HepG2 (cell line): ENCODE results near the gene NXN. TPM values are rescaled to one million over a fixed set of nuclear protein-coding genes. Genes with fewer than 3 reads are reported as not detected.
A peak's percentile ranks its signal among the peaks of the same experiment; 100 is the strongest.

Experiments
- BCLAF1 ChIP-seq: fragments of 450-650 bp; IDR thresholded peaks from 2 replicates; pipeline ENCODE4 v1.6.1; 2017; ENCODE audit warnings: mild to moderate bottlenecking
- CCAR2 ChIP-seq: fragments of 200-400 bp; formaldehyde crosslinking; optimal IDR thresholded peaks from 2 replicates; pipeline ENCODE3; 2018; ENCODE audit warnings: low read depth, mild to moderate bottlenecking, low read length, moderate library complexity
- GABPA ChIP-seq, 2 experiments: IDR thresholded peaks; 2 replicates each; pipeline ENCODE4 v1.6.1; 2011 to 2016; ENCODE audit warnings: low read depth in 2 of 2, low read length in 1 of 2, missing biosample characterization in 1 of 2, missing genetic modification characterization in 1 of 2
- GATAD1 ChIP-seq: IDR thresholded peaks from 2 replicates; pipeline ENCODE4 v1.6.1; 2016; ENCODE audit warnings: missing genetic modification reagents, missing compliant biosample characterization
- HNF4G ChIP-seq, 2 experiments: sonication (generic) in 1 of 2; formaldehyde crosslinking in 1 of 2; IDR thresholded peaks; 2 replicates each; pipeline versions ENCODE4 v1.4.0 to v1.6.1; 2011 to 2020; ENCODE audit warnings: borderline replicate concordance in 2 of 2, low read depth in 2 of 2, mild to moderate bottlenecking in 2 of 2, low read length in 1 of 2, missing genetic modification reagents in 1 of 2, moderate library complexity in 1 of 2
- HOXD1 ChIP-seq: sonication (generic); formaldehyde crosslinking; IDR thresholded peaks from 2 replicates; pipeline ENCODE4 v1.5.0; 2020; ENCODE audit warnings: missing genetic modification reagents
- KLF11 ChIP-seq: IDR thresholded peaks from 2 replicates; pipeline ENCODE4 v1.6.1; 2016; ENCODE audit warnings: missing compliant biosample characterization
- MED8 ChIP-seq: sonication (generic); formaldehyde crosslinking; IDR thresholded peaks from 2 replicates; pipeline ENCODE4 v1.8.1; 2023; ENCODE audit warnings: mild to moderate bottlenecking, missing genetic modification reagents; ENCODE audit not compliant: insufficient replicate concordance
- NFKBIZ ChIP-seq: IDR thresholded peaks from 2 replicates; pipeline ENCODE4 v1.6.1; 2018; ENCODE audit warnings: missing genetic modification reagents, missing compliant biosample characterization
- PAF1 ChIP-seq: IDR thresholded peaks from 2 replicates; pipeline ENCODE4 v1.6.1; 2016; ENCODE audit warnings: missing genetic modification reagents, missing compliant biosample characterization
- RARA ChIP-seq: IDR thresholded peaks from 2 replicates; pipeline ENCODE4 v1.6.1; 2016; ENCODE audit warnings: missing genetic modification reagents, missing compliant biosample characterization
- RNF2 ChIP-seq: fragments of 450-650 bp; conservative IDR thresholded peaks from 2 replicates; pipeline ENCODE4 v1.6.1; 2016; ENCODE audit warnings: low read depth
- SMAD1 ChIP-seq: sonication (generic); formaldehyde crosslinking; IDR thresholded peaks from 2 replicates; pipeline ENCODE4 v1.4.0; 2020; ENCODE audit warnings: missing genetic modification reagents, low read depth, mild to moderate bottlenecking, borderline replicate concordance
- SMC3 ChIP-seq: IDR thresholded peaks from 2 replicates; pipeline ENCODE4 v1.6.1; 2011; ENCODE audit warnings: low read length, improper control_type of control experiment
- ZFP37 ChIP-seq: sonication (generic); formaldehyde crosslinking; IDR thresholded peaks from 2 replicates; pipeline ENCODE4 v1.4.0; 2020; ENCODE audit warnings: missing genetic modification reagents, borderline replicate concordance
- ZNF292 ChIP-seq: sonication (generic); formaldehyde crosslinking; IDR thresholded peaks from 2 replicates; pipeline ENCODE4 v1.8.1; 2022; ENCODE audit warnings: mild to moderate bottlenecking, low read depth, missing genetic modification reagents, borderline replicate concordance
- ZNF354B ChIP-seq: sonication (generic); formaldehyde crosslinking; IDR thresholded peaks from 2 replicates; pipeline ENCODE4 v1.8.0; 2022; ENCODE audit warnings: mild to moderate bottlenecking, missing genetic modification reagents
- ZNF446 ChIP-seq: sonication (generic); formaldehyde crosslinking; IDR thresholded peaks from 2 replicates; pipeline ENCODE4 v1.5.0; 2020; ENCODE audit warnings: mild to moderate bottlenecking, missing genetic modification reagents
- ZNF724P ChIP-seq: sonication (generic); formaldehyde crosslinking; IDR thresholded peaks from 2 replicates; pipeline ENCODE4 v1.8.0; 2022; ENCODE audit warnings: missing genetic modification reagents, borderline replicate concordance
- ZNF782 ChIP-seq: sonication (generic); formaldehyde crosslinking; IDR thresholded peaks from 2 replicates; pipeline ENCODE4 v1.4.0; 2020; ENCODE audit warnings: missing genetic modification reagents, mild to moderate bottlenecking, borderline replicate concordance
- polyA plus RNA-seq, 8 experiments: library from polyadenylated mRNA; depleted of rRNA in 3 of 8; stranded (reverse) in 7 of 8; unstranded in 1 of 8; fragments of >200 nt; fragmentation: Illumina TruSeq in 4 of 8; extraction: Trizol in 4 of 8; gene quantifications; 2 replicates each; pipeline versions ENCODE4 v1.2.1 to v1.2.3, GENCODE V29; 2011 to 2016; ENCODE audit warnings: low read depth in 4 of 8, missing spikeins in 1 of 8, mixed read lengths in 1 of 8; ENCODE audit not compliant: insufficient read depth in 1 of 8
- total RNA-seq, 5 experiments: library from RNA; depleted of rRNA; stranded (reverse); fragments of >200 nt; fragmentation: Illumina TruSeq; extraction: Trizol; gene quantifications; 2 replicates each; pipeline ENCODE4 v1.2.3, GENCODE V29; 2016; ENCODE audit warnings: low read depth in 1 of 5
- TF ChIP-seq, protein P1 (sequence below): sonication (generic); formaldehyde crosslinking; IDR thresholded peaks from 2 replicates; pipeline ENCODE4 v1.4.0; 2020; ENCODE audit warnings: missing genetic modification reagents
- TF ChIP-seq, protein P2 (sequence below): sonication (generic); formaldehyde crosslinking; IDR thresholded peaks from 2 replicates; pipeline ENCODE4 v1.5.1; 2020; ENCODE audit warnings: mild to moderate bottlenecking, missing genetic modification reagents

Gene NXN
- total and polyA plus RNA-seq, 2 of the 13 experiments (the other 11 are each of a cell fraction or from before 2014, with no cell fraction given), result 22.2 to 24.3 TPM

- no peak for TF ChIP-seq CCAR2
- TF ChIP-seq, protein P1, sequence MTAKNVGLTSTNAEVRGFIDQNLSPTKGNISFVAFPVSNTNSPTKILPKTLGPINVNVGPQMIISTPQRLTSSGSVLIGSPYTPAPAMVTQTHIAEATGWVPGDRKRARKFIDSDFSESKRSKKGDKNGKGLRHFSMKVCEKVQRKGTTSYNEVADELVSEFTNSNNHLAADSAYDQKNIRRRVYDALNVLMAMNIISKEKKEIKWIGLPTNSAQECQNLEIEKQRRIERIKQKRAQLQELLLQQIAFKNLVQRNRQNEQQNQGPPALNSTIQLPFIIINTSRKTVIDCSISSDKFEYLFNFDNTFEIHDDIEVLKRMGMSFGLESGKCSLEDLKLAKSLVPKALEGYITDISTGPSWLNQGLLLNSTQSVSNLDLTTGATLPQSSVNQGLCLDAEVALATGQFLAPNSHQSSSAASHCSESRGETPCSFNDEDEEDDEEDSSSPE (CRISPR knock-in tag), result peak; percentile 94
- peak; percentile 45; the same call in 1 of the 2 replicates for TF ChIP-seq SMC3
- TF ChIP-seq GABPA (IDR thresholded peaks at IDR 0.05; ENCODE audit: low read depth, low read length), result no peak; the same call in 1 of the 2 replicates
- TF ChIP-seq GABPA (CRISPR knock-in tag; IDR thresholded peaks at IDR 0.05; ENCODE audit: low read depth), result peak; percentile 70
- peak; percentile 74 for TF ChIP-seq MED8 (CRISPR knock-in tag)
- TF ChIP-seq BCLAF1, result no peak
- peak; percentile 88 for TF ChIP-seq HOXD1
- TF ChIP-seq, protein P2, sequence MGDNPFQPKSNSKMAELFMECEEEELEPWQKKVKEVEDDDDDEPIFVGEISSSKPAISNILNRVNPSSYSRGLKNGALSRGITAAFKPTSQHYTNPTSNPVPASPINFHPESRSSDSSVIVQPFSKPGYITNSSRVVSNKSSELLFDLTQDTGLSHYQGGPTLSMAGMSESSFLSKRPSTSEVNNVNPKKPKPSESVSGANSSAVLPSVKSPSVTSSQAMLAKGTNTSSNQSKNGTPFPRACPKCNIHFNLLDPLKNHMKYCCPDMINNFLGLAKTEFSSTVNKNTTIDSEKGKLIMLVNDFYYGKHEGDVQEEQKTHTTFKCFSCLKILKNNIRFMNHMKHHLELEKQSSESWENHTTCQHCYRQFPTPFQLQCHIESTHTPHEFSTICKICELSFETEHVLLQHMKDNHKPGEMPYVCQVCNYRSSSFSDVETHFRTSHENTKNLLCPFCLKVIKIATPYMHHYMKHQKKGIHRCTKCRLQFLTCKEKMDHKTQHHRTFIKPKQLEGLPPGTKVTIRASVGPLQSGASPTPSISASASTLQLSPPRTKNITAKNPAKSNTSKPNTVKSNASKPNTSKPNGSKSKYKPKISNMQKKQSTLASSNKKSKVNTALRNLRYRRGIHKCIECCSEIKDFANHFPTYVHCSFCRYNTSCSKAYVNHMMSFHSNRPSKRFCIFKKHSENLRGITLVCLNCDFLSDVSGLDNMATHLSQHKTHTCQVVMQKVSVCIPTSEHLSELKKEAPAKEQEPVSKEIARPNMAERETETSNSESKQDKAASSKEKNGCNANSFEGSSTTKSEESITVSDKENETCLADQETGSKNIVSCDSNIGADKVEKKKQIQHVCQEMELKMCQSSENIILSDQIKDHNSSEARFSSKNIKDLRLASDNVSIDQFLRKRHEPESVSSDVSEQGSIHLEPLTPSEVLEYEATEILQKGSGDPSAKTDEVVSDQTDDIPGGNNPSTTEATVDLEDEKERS (CRISPR knock-in tag), result peak; percentile 73; the same call in 1 of the 2 replicates
- peak; percentile 47 for TF ChIP-seq RARA (CRISPR knock-in tag)
- no peak for TF ChIP-seq ZFP37 (CRISPR knock-in tag)
- 0 out of 2 replicates have a peak, but pooled peaks have one; percentile 14 for TF ChIP-seq HNF4G (IDR thresholded peaks at IDR 0.05; ENCODE audit: borderline replicate concordance, low read depth, low read length)
- TF ChIP-seq HNF4G (CRISPR knock-in tag; IDR thresholded peaks at IDR 0.05; ENCODE audit: borderline replicate concordance, low read depth), result no peak
- TF ChIP-seq ZNF354B, result peak; percentile 67; the same call in 1 of the 2 replicates
- TF ChIP-seq ZNF782 (CRISPR knock-in tag), result no peak; the same call in none of the 2 replicates
- no peak for TF ChIP-seq PAF1 (CRISPR knock-in tag)
- no peak; the same call in 1 of the 2 replicates for TF ChIP-seq NFKBIZ
- TF ChIP-seq GATAD1 (CRISPR knock-in tag), result peak; percentile 100
- TF ChIP-seq SMAD1, result 0 out of 2 replicates have a peak, but pooled peaks have one; percentile 79
- no peak for TF ChIP-seq ZNF292 (CRISPR knock-in tag)
- no peak for TF ChIP-seq ZNF724P (CRISPR knock-in tag)
- TF ChIP-seq ZNF446 (CRISPR knock-in tag), result no peak; the same call in 1 of the 2 replicates
- no peak; the same call in 1 of the 2 replicates for TF ChIP-seq KLF11 (CRISPR knock-in tag)
- peak; percentile 82 for TF ChIP-seq RNF2
Observed at GRCh38 chr17:996554-997344, 17.2 kb upstream of the NXN start, which contains the start of gene TIMM22 (continued).
